HG03439 (cell line): ENCODE results near the gene CDC42BPG.
A peak's percentile ranks its signal among the peaks of the same experiment; 100 is the strongest.

ENCODE experiments used
- ATAC-seq: cut with Tn5 transposase; IDR thresholded peaks from one replicate; pipeline ENCODE4 v1.9.1; 2021; ENCODE audit warnings: mild to moderate bottlenecking, moderate library complexity; ENCODE audit not compliant: unreplicated experiment

The CDC42BPG gene

DNA sequence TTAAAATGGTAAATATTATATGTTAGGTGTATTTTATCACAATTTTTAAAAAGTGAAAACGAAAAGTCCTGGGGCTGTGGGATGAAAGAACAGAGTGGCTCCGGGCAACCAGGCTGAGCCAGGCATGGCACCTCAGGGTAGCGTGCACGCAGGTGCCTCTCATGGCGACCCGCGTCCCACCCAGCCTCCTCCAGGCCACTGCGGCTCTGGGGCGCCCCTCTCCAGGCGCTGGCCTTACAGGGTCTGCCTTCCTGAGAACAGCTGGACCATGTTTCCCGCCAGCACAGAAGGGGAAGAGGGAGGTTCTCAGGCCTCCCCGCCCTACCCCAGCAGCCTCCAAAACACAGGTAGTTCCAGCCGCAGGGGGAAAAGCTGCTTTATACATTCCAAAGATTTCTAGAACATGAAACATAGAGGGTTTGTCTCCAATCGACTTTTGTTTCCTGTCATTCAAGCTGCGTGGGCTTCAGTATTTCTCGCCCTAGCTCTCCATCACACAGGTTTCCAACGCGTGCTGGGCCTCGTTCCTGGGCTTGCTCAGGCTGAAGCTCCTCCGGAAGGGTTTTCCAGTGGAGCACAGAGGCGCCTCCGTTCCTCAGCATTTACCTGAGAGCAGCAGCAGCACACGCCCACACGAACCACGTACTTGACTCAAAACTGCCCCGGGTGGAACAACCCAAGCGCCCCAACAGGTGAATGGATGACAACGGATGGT lies 23.5 kb upstream of the CDC42BPG start:
- ATAC-seq, result no peak

- peak; percentile 3 for ATAC-seq
Observed at GRCh38 chr11:64866173-64866491, 21.7 kb upstream of the CDC42BPG start.

DNA sequence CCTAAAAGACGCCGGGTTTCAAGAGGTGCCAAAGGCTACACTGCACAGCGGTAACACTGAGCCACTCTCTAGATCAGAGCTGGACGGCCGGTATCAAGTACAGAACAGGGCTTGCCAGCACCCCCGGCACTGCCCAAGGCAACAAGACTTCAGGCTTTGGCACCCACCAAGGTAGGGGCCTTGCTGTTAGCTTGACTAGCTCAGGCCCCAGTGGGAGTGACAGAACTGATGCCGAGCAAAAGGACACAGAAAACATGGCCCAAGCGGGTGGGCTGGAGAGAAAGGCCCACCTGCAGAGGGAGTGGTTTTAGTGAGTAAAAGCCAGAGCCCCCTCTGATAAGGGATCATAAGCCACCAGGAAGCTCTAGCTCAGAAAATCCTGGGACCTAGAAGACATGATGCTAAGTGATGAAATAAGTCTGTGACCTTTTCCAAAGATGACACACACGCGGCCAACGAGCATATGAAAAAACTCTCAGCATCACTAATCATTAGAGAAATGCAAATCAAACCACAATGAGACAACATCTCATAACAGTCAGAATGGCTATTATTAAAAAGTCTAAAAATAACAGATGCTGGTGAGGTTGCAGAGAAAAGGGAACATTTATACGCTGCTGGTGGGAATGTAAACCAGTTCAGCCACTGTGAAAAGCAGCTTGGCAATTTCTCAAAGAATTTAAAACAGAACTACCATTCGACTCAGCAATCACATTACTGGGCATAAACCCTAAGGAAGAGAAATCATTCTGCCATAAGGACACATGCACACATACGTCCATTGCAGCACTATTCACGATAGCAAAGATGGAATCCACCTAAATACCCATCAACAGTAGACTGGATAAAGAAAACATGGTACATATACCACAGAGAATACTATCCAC lies 21.1 kb upstream of the CDC42BPG start:
- ATAC-seq, result peak; percentile 34

GRCh38 chr11:64864473-64865285 lies 20.2 kb upstream of the CDC42BPG start:
- peak; percentile 32 for ATAC-seq

DNA sequence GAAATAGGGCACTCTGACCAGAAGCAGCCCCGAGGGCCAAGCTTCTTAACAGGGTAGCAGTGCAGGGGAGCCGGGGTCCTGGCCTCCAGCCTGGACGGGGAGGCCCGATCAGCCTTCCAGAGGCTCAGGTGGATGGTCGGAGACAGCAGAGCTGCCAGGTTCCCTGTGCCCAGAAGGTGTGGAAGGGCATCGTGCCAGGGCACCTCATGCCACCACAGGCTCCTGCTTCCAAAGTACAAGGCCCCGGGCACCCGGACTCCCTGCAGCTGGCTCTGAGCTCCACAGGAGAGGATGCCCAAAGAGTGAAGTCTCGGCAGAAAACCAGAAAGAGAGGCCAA lies 19.7 kb upstream of the CDC42BPG start:
- ATAC-seq, result no peak

GRCh38 chr11:64863391-64864060 lies 19.1 kb upstream of the CDC42BPG start:
- ATAC-seq, result no peak

DNA sequence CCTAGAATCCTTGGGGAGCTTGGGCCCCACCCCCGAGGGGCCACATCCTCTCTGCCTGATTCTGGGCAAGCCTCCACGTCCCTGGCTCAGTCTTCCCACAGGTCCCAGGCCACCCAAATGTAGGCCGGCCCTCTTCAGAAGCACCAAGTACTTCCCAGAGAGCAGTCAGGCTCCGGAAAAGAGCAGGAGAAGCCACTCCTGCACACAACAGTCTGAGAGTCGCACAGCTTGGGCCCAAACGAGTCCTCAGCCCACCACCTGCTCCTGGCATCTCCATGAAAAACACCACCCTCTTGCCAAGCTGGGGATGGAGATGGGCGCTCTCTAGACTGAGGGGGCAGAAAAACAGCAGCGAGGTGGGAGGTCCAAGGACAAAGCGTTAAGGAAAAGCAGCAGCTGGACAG lies 18.5 kb upstream of the CDC42BPG start:
- ATAC-seq, result no peak

DNA sequence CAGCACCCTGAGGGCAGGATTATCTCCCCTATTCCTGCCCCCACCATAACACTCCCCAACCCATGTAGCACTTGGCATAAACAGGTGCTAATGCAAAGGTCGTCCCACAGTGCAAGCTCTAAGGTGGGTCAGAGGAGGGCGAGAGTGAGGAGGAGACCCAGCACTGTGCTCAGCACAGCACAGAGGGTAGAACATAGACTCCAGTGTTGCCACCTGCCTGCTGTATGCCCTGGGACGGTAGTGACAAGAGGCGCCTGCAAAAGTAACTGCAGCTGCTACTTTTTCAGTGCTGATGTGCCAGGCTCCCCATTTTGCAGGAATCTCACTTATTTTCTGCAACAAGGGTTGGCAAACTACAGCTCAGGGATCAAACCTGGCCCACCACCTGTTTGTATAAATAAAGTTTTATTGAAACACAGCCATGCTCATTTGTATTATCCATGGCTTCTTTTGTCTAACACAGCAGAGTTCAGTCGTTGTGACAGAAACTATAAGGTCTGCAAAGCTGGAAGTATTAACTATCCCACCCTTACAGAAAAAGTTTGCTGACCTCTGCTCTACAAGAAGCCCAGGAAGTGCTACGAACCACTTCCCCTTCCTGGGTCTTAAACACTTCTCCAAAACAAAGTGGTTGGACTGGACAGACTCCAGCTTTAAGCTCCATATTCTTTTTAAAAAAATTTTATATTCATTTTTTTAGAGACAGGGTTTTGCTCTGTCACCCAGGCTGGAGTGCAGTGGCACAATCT lies 16.9 kb upstream of the CDC42BPG start:
- no peak for ATAC-seq

GRCh38 chr11:64859542-64860414 lies 15.3 kb upstream of the CDC42BPG start:
- ATAC-seq, result peak; percentile 56

DNA sequence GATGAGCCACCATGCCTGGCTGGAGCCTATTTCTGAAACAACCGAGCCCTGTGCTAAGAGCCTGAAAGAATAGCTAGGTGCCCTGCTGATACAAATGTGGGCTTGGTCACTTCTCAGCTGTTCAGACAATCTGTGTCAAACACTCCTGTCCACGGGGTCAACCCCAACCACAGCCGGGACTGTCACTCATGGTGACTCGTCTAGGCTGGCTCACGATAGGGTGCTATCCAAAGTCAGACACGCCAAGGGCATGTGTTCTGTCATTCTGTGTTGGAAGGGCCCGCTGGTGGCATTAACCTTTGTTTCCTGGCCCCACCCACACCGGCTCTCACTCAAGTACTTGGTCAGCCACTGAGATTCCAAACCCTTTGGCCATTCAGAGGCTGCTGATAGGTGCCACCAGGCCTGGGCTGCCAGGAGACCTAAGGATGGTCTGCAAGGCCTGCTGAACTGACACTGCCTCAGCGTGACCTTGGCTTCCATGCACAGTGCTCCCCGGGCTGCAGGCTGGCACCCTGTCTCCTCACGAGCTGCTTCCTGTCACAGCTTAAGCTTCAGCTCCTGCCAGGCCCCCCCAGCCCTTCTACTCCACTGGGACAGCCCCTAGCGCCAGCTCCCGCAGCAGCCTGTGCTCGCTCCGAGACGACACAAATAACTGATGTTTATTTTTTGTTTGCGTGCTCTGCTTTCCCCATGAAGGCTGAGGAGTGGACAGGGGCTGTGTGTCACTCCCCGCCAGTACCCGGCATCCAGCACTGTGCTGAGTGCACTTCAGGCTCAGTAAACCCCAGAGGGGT lies 14.2 kb upstream of the CDC42BPG start:
- ATAC-seq, result peak; percentile 20

GRCh38 chr11:64857485-64857884 lies 13.0 kb upstream of the CDC42BPG start:
- no peak for ATAC-seq

- ATAC-seq, result no peak
Observed at GRCh38 chr11:64856382-64857227, 12.2 kb upstream of the CDC42BPG start.

DNA sequence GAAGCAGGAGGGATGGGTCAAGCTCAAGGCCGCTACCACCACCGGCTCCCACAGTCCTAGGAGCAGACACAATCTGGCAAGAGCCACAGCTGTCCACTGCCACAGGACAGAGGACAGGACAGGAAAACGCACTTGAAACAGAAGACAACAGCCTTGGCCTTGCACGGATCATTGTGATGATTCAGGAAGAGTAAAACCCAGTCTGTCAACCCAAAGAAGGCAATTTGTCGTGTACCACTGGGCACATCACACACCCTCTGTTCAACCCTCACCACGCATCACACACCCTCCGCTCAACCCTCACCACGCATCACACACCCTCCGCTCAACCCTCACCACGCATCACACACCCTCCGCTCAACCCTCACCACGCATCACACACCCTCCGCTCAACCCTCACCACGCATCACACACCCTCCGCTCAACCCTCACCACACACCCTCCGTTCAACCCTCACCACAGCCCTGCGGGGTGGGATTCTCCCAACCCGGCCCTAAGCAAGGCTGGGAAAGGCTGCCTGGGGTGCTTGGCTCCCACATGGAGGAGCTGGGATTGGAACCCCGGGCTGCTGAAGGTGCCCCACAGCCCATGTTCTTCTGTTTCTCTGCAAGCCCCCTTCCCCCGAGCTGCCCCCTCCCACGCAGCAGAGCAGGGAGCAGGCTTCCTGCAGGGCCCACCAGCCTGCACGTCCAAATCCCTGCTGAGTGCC lies 11.3 kb upstream of the CDC42BPG start:
- no peak for ATAC-seq

DNA sequence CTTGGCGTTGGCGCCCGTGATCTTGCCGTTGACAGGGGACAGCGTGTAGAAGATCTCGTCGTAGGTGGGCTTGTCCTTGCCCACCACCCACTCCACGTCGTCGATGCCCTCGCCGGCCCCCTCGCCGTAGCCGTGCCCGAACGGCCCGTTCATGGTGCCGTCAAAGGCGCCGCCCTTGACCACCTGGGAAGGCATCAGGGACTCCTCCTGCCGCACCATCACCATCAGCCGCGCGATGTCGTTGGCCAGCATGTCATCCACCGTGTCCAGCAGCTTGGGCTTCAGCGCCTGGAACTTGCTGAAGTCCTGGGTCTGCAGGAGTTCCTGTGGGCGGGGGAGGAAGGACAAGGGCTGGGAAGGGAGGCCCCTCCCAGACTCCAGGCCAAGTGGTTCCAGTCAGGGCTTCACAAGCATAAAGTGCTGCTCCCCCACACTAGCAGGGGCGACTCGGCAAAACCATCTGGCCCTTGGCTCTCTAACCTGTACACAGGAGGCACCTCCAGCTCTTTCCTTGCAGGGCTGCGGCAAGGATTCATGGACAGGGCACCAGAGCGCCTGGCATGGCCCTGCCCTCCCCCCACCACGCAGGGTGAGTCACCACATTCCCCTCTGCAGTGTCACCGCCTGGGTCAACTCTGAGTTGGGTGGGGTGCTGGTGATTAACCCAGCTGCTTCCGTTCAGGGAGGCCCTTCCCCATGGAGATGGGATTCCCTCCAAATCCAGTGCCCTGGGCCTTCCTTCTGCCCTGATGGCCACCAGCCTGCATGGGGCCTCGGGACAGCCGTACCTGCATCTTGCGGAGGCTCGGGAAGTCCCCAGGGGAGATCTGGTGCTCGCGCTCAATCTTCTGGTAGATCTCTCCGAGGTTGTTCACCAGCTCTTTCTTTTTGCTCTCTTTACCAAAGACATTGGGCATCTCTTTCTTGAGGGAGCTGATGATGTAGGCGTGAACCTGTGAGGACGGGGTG lies 10.4 kb upstream of the CDC42BPG start:
- no peak for ATAC-seq

DNA sequence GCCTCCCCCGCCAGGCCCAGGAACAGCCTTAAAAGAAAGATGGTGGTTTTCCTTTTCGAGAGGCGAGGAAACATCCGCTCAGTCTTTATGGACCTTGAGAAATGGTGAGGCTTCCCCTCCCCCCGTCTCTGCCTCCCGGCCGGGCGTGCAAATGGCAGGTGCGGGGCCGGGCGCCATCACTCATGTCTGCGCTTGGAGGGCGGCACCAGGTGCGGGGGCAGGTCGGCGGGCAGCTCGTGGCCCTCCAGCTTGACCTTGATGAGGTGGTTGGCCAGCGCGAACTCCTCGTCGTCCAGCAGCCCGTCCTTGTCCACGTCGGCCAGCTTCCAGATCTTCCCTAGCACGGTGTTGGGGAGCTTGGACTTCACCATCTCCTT lies 9.7 kb upstream of the CDC42BPG start:
- ATAC-seq, result no peak

GRCh38 chr11:64853709-64854108 lies 9.3 kb upstream of the CDC42BPG start:
- ATAC-seq, result no peak
